GM12873 (cell line): ENCODE results near the gene SPAG7.

Experiments
- TF ChIP-seq, protein P1 (sequence below): IDR thresholded peaks from 2 replicates; pipeline ENCODE4 v1.5.1; 2012; ENCODE audit warnings: low read depth, mild to moderate bottlenecking, moderate library complexity, low read length, control low read depth; ENCODE audit not compliant: insufficient read depth; ENCODE audit errors: missing control alignments

SPAG7 gene

DNA sequence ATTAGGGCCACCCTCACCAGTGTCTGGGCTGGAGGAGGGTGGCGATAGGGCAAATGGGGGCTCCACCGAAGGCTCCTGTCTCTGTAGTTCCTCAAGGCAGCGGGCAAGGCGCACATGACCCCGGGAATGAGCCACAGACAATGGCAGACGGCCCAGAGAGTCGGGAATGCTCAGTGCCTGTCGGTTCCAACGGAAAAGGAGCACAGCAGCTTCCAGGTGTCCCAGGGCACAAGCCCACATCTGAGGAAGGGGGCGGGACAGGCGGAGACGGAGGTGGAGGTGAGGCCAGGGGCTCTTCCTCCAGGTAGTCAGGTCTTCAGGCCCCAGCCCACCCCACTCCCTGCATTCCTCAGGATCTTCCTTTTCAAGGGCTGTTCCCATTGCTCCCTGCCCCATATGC is 5.1 kb upstream of the SPAG7 start:
- TF ChIP-seq, protein P1, sequence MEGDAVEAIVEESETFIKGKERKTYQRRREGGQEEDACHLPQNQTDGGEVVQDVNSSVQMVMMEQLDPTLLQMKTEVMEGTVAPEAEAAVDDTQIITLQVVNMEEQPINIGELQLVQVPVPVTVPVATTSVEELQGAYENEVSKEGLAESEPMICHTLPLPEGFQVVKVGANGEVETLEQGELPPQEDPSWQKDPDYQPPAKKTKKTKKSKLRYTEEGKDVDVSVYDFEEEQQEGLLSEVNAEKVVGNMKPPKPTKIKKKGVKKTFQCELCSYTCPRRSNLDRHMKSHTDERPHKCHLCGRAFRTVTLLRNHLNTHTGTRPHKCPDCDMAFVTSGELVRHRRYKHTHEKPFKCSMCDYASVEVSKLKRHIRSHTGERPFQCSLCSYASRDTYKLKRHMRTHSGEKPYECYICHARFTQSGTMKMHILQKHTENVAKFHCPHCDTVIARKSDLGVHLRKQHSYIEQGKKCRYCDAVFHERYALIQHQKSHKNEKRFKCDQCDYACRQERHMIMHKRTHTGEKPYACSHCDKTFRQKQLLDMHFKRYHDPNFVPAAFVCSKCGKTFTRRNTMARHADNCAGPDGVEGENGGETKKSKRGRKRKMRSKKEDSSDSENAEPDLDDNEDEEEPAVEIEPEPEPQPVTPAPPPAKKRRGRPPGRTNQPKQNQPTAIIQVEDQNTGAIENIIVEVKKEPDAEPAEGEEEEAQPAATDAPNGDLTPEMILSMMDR: no peak

DNA sequence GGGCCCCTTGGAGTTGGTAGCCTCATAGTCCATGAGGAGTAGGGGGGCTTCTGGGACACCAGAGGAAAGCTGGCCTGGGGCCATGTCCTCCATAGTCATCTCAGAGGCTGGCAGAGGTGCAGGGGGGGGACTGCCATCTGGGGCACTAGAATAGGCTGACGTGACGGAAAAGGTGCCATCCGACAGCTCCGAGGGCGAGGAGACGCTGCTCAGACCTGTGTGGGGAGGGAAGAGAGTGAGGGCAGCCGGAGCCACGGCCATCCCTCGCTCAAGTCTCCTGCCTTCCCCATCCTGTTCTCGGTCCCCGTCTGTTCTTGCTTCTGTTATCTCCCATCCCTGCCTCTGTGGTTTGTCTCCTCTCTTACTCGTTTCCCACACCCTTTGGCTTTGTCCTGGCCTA is 4.7 kb upstream of the SPAG7 start:
- TF ChIP-seq, protein P1: no peak

- TF ChIP-seq, protein P1: no peak
These were observed 4.2 kb upstream of the SPAG7 start for GRCh38 chr17:4971826-4972225.

DNA sequence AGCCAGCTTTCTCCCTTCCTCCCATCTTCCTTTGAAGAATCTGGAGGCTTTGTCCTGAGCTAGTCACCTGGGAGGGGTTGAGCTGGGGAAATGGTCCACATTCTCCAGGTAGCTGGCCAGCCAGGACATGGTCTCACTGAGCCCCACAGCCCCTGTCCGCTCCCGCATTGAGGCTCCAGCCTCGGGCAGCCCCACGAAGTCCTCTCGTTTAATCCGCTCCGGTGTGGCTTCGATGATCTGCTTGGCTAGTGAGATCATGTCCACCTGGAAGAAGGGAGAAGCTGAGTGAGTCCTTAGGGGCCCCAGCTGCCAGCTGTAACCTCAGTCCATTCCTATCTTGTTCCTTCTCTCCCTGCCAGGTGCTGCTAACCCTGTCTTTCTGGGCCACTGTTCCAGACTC is 2.7 kb upstream of the SPAG7 start:
- TF ChIP-seq, protein P1: no peak

DNA sequence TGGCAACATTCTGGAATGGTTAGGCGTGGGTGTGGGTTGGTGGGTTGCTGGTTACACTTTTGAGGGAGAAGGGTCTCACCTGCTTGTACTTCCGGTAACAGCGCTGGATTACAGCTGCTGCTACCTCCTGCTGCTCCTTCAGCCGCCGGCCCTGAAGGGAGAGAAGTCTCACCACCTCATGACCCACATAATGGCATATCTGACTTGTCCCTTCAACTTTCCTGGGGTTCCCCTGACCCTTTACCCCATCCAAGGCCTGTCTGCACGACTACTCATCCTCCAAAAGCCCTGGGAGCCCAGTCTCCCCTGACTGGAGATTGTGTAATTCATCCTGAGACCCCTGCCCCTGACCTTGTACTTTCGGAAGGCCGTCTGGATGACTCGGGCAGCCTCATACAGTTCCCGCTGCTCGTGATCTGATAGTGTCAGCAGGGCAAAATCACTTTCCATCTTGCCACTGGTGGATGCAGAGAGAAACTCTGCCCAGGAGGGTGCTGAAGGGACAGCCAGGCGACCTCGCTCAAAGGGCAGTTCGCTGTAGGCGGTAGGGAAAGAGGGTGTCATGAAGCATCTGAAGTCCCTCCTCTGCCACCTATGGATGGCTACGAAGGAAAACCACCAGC is 2.0 kb upstream of the SPAG7 start:
- TF ChIP-seq, protein P1: no peak

DNA sequence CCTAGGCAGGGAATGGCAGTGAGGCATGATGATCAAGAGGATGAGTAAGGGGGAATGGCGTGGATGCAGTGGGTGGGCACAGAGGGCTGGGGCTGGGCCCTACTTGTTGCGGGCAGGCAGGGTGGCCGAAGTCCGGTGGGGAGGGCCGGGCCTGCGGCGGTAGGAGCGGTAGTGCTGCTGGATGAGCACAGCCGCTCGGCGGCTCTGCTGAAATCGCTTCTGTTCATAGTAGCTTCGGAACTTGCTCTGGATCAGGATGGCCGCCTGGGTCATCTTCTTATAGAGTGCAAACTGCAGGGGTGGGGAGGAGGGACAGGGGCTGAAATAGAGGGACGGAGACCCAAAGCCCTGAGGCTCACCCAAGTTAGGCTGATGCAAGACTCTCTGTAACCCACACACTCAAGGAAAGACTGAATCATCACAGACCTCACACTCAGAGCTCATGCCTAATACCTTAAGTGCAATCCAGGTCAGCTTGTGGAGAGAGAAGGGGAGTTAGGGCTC is 1.5 kb upstream of the SPAG7 start:
- TF ChIP-seq, protein P1: no peak

DNA sequence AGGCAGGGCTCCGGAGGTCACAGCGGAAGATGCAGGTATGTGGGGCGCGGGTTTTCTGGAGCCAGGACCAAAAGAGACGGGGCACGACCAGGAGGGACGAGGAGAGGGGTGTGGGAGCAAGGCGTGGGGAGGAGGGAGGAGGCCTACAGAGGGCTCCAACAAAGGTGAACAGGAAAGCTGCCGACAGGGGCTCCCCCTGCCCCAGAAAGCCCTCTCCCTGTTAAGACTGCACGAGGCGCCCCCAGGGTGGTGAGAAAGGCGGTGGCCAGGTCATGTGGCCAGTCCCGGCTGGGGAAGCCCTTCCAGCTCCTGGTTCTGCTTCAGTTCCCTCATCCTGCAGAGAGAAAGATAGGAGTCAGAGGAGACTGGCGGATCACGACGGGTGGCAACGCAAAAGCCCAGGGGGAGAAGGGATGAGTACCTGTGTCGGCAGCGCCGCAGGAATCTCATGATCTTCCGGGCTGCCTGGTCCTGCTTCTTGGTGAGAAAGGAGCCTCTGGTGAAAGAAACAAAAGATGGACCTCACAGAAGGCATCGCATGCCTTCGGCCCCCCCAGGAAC is 949 bp upstream of the SPAG7 start:
- TF ChIP-seq, protein P1: no peak
